Measurements from ENCODE around the gene AGPAT3. TPM values are rescaled to one million over a fixed set of nuclear protein-coding genes. Genes with fewer than 3 reads are reported as not detected.

AGPAT3 gene
- total RNA-seq, 1 donor from 2014 or later: 63.2 TPM

DNA sequence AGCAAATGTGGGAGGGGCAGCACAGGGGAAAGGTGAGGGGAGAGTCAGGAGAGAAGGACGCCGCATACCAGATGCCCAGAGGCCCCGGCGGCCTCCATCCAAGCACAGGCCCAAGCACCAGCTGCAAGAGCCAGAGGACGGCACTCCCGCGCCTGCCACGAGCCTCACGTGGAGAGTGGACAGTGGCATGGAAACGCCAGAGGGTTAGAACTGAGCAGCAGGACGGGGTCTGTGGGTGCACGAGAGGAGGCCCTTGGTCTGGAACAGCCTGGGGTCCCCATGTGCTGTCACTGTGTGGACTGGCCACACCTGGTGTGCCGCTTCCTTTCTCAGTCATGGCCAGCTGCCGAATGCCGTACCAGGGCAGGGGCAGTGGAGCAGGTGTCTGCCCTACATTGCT is 68.7 kb downstream of the AGPAT3 start:
- Mint-ChIP-seq H3K27me3 (ENCODE audit: unreplicated experiment) (no peaks in the 10 kb centered on the region), H3K4me1 (ENCODE audit: unreplicated experiment) (peaks cover 3% of the 10 kb centered on the region), H3K27ac (ENCODE audit: unreplicated experiment) (no peak overlapping the region)

DNA sequence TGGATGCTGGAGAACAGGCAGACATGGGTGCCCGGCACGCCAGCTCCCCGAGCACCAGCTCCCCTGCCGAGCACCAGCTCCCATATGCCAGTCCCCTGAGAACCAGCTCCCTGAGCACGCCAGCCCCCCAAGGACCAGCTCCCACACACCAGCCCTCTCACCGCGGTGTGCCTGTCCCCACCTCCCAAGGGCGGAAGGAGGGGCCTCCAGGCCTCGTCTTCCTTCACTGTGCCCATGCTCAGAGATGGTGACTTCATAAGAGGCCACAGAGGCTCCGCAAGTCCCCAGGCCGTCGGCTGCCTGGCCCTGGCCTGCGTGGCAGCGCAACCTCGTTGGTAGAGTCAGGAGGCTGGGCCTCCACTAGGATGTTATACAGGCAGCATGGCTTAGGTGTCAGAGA is 69.1 kb downstream of the AGPAT3 start:
- TF ChIP-seq, protein P1, sequence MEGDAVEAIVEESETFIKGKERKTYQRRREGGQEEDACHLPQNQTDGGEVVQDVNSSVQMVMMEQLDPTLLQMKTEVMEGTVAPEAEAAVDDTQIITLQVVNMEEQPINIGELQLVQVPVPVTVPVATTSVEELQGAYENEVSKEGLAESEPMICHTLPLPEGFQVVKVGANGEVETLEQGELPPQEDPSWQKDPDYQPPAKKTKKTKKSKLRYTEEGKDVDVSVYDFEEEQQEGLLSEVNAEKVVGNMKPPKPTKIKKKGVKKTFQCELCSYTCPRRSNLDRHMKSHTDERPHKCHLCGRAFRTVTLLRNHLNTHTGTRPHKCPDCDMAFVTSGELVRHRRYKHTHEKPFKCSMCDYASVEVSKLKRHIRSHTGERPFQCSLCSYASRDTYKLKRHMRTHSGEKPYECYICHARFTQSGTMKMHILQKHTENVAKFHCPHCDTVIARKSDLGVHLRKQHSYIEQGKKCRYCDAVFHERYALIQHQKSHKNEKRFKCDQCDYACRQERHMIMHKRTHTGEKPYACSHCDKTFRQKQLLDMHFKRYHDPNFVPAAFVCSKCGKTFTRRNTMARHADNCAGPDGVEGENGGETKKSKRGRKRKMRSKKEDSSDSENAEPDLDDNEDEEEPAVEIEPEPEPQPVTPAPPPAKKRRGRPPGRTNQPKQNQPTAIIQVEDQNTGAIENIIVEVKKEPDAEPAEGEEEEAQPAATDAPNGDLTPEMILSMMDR (IDR thresholded peaks at IDR 0.05): no peak
- no peaks in the 10 kb centered on the region for H3K36me3 Mint-ChIP-seq (ENCODE audit: unreplicated experiment)
- no peak overlapping the region for H3K27ac Mint-ChIP-seq (ENCODE audit: unreplicated experiment)
- H3K27me3 Mint-ChIP-seq (ENCODE audit: unreplicated experiment): no peaks in the 10 kb centered on the region
- no peak overlapping the region for H3K4me3 Mint-ChIP-seq (ENCODE audit: unreplicated experiment)
- no peaks in the 10 kb centered on the region for H3K9me3 Mint-ChIP-seq (ENCODE audit: unreplicated experiment)
- peaks cover 6% of the 10 kb centered on the region for H3K4me1 Mint-ChIP-seq (ENCODE audit: unreplicated experiment)
- no peak for DNase-seq (ENCODE audit: extremely low spot score, unreplicated experiment)

More for the DNA sequence above, 68.7 kb downstream of the AGPAT3 start:
- H3K9me3 Mint-ChIP-seq (ENCODE audit: unreplicated experiment): no peaks in the 10 kb centered on the region
- H3K4me3 Mint-ChIP-seq (ENCODE audit: unreplicated experiment): no peak overlapping the region
- TF ChIP-seq, protein P1 (IDR thresholded peaks at IDR 0.05): no peak
- H3K36me3 Mint-ChIP-seq (ENCODE audit: unreplicated experiment): no peaks in the 10 kb centered on the region
- DNase-seq (ENCODE audit: extremely low spot score, unreplicated experiment): no peak

DNA sequence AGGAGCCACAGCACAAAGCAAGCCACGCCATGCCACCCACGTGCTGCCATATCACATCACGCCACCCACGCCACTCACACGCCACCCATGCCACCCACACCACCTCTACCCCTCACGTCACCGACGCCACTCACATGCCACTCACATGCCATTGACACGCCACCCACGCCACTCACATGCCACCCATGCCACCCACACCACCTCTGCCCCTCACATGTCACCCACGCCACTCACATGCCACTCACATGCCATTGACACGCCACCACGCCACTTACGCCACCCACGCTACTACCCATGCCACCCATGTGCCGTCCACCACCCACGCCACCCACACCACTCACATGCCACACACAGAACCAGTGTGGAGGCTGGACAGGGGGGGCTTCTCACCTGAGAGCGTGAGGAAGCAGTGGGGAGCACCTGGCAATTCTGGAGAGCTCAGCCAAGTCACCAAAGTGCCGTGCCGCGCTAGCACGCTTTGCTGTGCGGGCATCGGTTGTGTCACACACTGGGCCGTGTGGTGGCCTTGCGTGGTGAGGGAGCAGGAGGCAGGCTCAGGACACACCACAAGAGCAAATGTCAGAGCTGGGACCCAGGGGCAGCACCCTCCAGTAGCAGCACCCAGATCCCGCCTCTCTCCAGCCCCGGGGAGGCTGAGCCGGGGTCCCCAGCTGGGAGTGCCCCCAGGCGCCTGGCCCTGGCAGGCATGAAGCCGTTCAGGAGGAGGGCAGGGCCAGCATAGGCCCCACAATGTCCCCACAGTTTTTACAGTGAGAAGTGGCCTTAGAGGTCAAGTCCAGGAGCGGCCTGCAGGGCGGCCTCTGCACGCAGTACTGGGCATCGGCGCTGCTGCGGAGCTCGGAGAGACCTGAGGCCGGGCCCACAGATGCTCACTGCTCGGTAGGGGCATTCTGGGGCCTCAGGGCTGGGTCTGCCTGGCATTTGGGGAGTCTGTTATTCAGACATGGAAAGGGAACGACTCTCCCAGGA is 70.0 kb downstream of the AGPAT3 start:
- H3K36me3 Mint-ChIP-seq (ENCODE audit: unreplicated experiment): no peaks in the 10 kb centered on the region
- no peak overlapping the region for H3K27ac Mint-ChIP-seq (ENCODE audit: unreplicated experiment)
- DNase-seq (ENCODE audit: extremely low spot score, unreplicated experiment): no peak
- peaks cover 8% of the 10 kb centered on the region for H3K4me1 Mint-ChIP-seq (ENCODE audit: unreplicated experiment)
- no peaks in the 10 kb centered on the region for H3K9me3 Mint-ChIP-seq (ENCODE audit: unreplicated experiment)
- H3K4me3 Mint-ChIP-seq (ENCODE audit: unreplicated experiment): no peak overlapping the region
- TF ChIP-seq, protein P1 (IDR thresholded peaks at IDR 0.05): no peak
- H3K27me3 Mint-ChIP-seq (ENCODE audit: unreplicated experiment): no peaks in the 10 kb centered on the region

DNA sequence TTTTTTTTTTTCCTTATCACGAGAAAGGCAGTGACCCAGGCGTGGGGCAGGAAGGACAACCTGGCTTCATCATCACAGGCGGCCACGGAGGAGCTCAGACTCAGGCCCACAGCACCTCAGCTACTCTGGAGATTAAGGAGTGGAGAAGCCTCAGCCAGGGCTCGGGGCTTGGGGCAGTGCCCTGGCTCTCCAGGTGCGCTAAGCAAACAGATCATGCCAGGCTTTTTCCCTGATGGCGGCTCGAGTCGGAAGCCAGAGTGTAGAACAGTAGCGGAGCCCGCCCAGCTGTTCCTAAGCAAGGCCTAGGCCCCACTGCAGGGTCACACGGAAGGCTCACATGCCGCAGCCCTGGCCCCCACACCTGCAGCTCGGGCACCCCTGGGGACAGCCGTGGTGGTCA is 70.7 kb downstream of the AGPAT3 start:
- Mint-ChIP-seq H3K36me3 (ENCODE audit: unreplicated experiment) (no peaks in the 10 kb centered on the region), H3K27ac (ENCODE audit: unreplicated experiment) (no peak overlapping the region), H3K4me1 (ENCODE audit: unreplicated experiment) (peaks cover 8% of the 10 kb centered on the region), H3K27me3 (ENCODE audit: unreplicated experiment) (no peaks in the 10 kb centered on the region), H3K4me3 (ENCODE audit: unreplicated experiment) (no peak overlapping the region), H3K9me3 (ENCODE audit: unreplicated experiment) (no peaks in the 10 kb centered on the region)
- TF ChIP-seq, protein P1 (IDR thresholded peaks at IDR 0.05): no peak
- DNase-seq (ENCODE audit: extremely low spot score, unreplicated experiment): no peak

DNA sequence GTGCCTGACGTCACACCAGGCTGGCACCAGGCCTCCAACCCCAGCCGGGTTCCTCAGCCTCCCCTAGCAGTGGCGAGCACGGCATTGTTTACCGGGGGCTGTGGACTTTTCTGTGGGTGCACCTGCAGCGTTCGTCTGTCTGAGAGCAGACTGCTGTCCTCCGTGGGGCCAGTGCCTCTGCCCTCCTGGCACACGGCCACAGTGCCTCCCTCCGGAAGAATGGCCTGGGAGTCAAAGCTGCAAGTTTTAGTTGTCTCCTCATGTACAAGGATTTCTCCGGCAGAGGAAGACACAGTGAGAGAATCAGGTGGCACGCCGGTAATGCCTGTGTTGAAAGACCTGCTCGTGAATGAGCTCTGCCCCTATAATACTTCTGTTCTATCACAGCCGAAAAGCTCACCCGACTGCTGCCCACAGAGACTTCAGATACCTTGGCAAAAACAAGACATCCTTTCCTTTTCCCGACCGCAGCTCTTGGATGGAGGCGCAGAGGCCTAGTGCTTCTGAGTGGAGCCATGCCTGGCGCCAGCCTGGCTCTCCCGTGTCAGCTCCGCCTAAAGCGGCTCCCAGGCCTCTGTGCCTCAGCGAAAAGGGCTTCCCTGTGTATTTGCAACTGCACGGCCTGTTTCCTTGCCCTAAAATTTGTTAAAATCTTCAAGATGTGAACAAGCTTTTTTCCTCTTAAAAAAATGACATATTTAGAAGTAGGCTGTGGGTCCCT is 71.4 kb downstream of the AGPAT3 start:
- TF ChIP-seq, protein P1 (IDR thresholded peaks at IDR 0.05): no peak
- no peaks in the 10 kb centered on the region for H3K9me3 Mint-ChIP-seq (ENCODE audit: unreplicated experiment)
- no peaks in the 10 kb centered on the region for H3K27me3 Mint-ChIP-seq (ENCODE audit: unreplicated experiment)
- no peak for DNase-seq (ENCODE audit: extremely low spot score, unreplicated experiment)
- H3K4me1 Mint-ChIP-seq (ENCODE audit: unreplicated experiment): peaks cover 8% of the 10 kb centered on the region
- peaks cover 2% of the 10 kb centered on the region for H3K36me3 Mint-ChIP-seq (ENCODE audit: unreplicated experiment)
- H3K27ac Mint-ChIP-seq (ENCODE audit: unreplicated experiment): no peak overlapping the region
- no peak overlapping the region for H3K4me3 Mint-ChIP-seq (ENCODE audit: unreplicated experiment)

Data from osteocyte (in vitro differentiated cells).